ENCODE measurements around the gene AMPH.

DNA sequence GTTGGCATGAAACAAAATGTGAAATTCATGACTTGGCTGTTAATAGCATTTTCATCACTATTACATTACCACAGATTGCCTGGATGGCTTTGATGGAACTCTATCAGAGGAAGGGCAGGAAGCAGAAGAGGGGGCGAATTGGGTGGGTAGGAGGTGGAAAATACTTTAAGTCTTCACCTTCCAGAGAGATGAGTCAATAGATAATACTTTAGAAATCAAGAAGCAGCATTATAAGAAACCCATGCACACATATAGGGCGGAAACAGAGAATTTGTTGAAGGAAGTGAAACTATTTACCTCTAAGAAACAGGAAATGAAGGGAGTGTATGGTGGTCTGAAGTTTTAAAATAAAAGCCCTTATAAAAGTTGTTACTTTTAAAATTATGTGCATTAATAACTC lies 205.7 kb downstream of the AMPH start:
- TF ChIP-seq, protein P1, sequence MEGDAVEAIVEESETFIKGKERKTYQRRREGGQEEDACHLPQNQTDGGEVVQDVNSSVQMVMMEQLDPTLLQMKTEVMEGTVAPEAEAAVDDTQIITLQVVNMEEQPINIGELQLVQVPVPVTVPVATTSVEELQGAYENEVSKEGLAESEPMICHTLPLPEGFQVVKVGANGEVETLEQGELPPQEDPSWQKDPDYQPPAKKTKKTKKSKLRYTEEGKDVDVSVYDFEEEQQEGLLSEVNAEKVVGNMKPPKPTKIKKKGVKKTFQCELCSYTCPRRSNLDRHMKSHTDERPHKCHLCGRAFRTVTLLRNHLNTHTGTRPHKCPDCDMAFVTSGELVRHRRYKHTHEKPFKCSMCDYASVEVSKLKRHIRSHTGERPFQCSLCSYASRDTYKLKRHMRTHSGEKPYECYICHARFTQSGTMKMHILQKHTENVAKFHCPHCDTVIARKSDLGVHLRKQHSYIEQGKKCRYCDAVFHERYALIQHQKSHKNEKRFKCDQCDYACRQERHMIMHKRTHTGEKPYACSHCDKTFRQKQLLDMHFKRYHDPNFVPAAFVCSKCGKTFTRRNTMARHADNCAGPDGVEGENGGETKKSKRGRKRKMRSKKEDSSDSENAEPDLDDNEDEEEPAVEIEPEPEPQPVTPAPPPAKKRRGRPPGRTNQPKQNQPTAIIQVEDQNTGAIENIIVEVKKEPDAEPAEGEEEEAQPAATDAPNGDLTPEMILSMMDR (conservative IDR thresholded peaks at IDR 0.05 in 1 of 2, IDR thresholded peaks at IDR 0.05 in 1 of 2; ENCODE audit: low read depth in 1 of 2, low read length in 2 of 2), result no peak
- TF ChIP-seq EZH2 (IDR thresholded peaks at IDR 0.05; ENCODE audit: low read length, missing control alignments), result no peak
